Muscle of arm (tissue), 12 donors: Measurements from ENCODE around the gene KIF11. TPM values are rescaled to one million over a fixed set of nuclear protein-coding genes. Genes with fewer than 3 reads are reported as not detected.

Source experiments
- DNase-seq: peaks from one replicate; pipeline ENCODE4 v3.0.0-alpha.2; 2013
- polyA plus RNA-seq, 12 donors: library from polyadenylated mRNA; unstranded; fragments of 120-200 nt; gene quantifications; one replicate each; pipeline ENCODE4 v1.2.1, GENCODE V29; 2013; ENCODE audit not compliant: insufficient read length in 12 of 12

KIF11 gene
- polyA plus RNA-seq, 12 donors, result 11.6 to 28.4 (median 18.1) TPM; not detected in 1

- no peak for DNase-seq
Measured at GRCh38 chr10:92699518-92700381, 106.8 kb downstream of the KIF11 start.

- DNase-seq, result no peak
Measured at GRCh38 chr10:92702301-92702916, 109.5 kb downstream of the KIF11 start.

Other genes starting within 250 kb of the KIF11 start
- gene IDE, start 19.0 kb upstream of the KIF11 start, polyA plus RNA-seq, result 10 to 100 TPM in 11 of 12 donors, not detected in 1; 13.7 to 21.1 (median 17.4) TPM
- gene HHEX, start 96.8 kb downstream of the KIF11 start, polyA plus RNA-seq, result 10 to 100 TPM in 2 of 12 donors, 1 to 10 TPM in 9, not detected in 1; 5.8 to 11.3 (median 7.7) TPM